ACC112 (cell line): ENCODE measurements around the gene MUC5B.
"Not testable (repeated sequence)": the region's sequence is repeated elsewhere in the genome, so short reads cannot be mapped to it uniquely, and the experiment has no call there.

ENCODE experiments used
- H2AFZ ChIP-seq: fragments of 200-600 bp; sonication (generic); one replicate; pipeline ENCODE4 v1.6.0; 2017; ENCODE audit warnings: antibody characterized with exemption, low read length; ENCODE audit not compliant: unreplicated experiment
- H3K27ac ChIP-seq: fragments of 200-600 bp; sonication (generic); 2 replicates; pipeline ENCODE4 v1.5.1; 2014; ENCODE audit warnings: low read depth, mild to moderate bottlenecking, antibody characterized with exemption, low read length, moderate library complexity
- H3K27me3 ChIP-seq: fragments of 200-600 bp; sonication (generic); 2 replicates; pipeline ENCODE4 v1.6.1; 2014; ENCODE audit warnings: mild to moderate bottlenecking, antibody characterized with exemption, low read length, moderate library complexity, mixed read lengths; ENCODE audit not compliant: insufficient read depth
- H3K36me3 ChIP-seq: fragments of 200-600 bp; sonication (generic); 2 replicates; pipeline ENCODE4 v1.6.1; 2016; ENCODE audit warnings: mild to moderate bottlenecking, antibody characterized with exemption, low read length, moderate library complexity, mixed read lengths; ENCODE audit not compliant: insufficient read depth
- H3K4me1 ChIP-seq: fragments of 200-600 bp; sonication (generic); one replicate; pipeline ENCODE4 v1.6.1; 2016; ENCODE audit warnings: low read length, mixed read lengths; ENCODE audit not compliant: insufficient read depth, unreplicated experiment, control insufficient read depth
- H3K4me3 ChIP-seq: fragments of 200-600 bp; sonication (generic); 2 replicates; pipeline ENCODE4 v1.5.1; 2014; ENCODE audit warnings: mild to moderate bottlenecking, low read depth, low read length
- H3K79me2 ChIP-seq: fragments of 200-600 bp; sonication (generic); one replicate; pipeline ENCODE4 v1.6.0; 2016; ENCODE audit warnings: low read length; ENCODE audit not compliant: control insufficient read depth, unreplicated experiment, insufficient read depth

Gene MUC5B

DNA sequence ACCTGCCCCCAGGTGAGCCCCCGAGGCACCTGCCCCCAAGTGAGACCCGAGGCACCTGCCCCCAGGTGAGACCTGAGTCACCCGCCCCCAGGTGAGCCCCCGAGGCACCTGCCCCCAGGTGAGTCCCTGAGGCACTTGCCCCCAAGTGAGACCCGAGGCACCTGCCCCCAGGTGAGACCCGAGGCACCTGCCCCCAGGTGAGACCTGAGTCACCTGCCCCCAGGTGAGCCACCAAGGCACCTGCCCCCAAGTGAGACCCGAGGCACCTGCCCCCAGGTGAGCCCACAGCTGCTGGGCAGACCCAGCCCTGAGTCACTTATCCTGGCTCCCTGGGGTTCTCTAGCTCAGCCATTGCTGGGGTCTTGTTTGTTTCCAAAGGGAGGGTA is 36.2 kb downstream of the MUC5B start:
- no peaks in the 10 kb centered on the region for H3K79me2 ChIP-seq
- H3K27ac ChIP-seq, result no peak overlapping the region
- no peaks in the 10 kb centered on the region for H3K36me3 ChIP-seq
- H3K4me3 ChIP-seq, result no peak overlapping the region
- peaks cover 5% of the 10 kb centered on the region for H3K4me1 ChIP-seq
- H2AFZ ChIP-seq, result no peak overlapping the region
- H3K27me3 ChIP-seq, result no peaks in the 10 kb centered on the region

DNA sequence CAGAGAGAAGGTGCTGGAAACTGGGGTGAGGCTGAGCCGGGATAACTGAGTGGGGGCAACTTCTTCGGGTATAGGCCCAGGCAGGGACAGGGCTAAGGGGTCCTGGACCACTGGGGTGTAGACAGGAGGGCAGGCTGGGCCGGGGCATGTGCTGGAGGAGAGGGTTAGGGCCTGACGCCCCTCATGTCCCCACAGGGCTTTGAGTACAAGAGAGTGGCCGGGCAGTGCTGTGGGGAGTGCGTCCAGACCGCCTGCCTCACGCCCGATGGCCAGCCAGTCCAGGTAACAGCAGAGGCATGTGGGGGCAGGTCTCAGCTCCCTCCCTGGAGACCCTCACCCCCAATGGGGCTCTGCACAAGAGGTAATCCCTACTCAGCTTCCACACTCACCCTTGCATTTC is 36.7 kb downstream of the MUC5B start:
- no peaks in the 10 kb centered on the region for H3K79me2 ChIP-seq
- peaks cover 5% of the 10 kb centered on the region for H3K4me1 ChIP-seq
- H3K36me3 ChIP-seq, result no peaks in the 10 kb centered on the region
- H3K4me3 ChIP-seq, result no peak overlapping the region
- no peak overlapping the region for H3K27ac ChIP-seq
- no peaks in the 10 kb centered on the region for H3K27me3 ChIP-seq
- H2AFZ ChIP-seq, result no peak overlapping the region

DNA sequence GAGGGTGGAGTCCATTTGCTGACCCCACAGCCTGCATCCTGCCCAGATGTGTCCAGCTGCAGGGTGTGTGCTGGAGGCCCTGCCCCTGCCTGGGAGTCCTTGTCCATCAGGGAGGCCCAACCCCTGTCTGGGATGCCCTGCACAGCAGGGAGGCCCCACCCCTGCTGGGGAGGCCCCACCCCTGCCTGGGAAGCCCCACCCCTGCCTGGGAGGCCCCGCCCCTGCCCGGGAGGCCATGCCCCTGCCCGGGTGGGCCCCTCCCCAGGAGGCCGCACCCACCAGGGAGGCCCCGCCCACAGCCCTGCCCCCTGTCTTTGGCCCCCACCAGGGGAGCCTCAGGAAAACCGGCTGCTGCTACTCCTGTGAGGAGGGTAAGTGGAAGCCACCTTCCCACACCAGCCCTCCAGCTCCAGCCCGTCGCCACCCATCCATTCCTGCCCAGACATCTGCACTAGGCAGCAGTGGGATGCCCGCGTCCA is 37.2 kb downstream of the MUC5B start:
- H3K4me1 ChIP-seq, result peaks cover 5% of the 10 kb centered on the region
- H3K4me3 ChIP-seq, result no peak overlapping the region
- H2AFZ ChIP-seq, result no peak overlapping the region
- no peaks in the 10 kb centered on the region for H3K27me3 ChIP-seq
- H3K36me3 ChIP-seq, result no peaks in the 10 kb centered on the region
- no peak overlapping the region for H3K27ac ChIP-seq
- H3K79me2 ChIP-seq, result no peaks in the 10 kb centered on the region

DNA sequence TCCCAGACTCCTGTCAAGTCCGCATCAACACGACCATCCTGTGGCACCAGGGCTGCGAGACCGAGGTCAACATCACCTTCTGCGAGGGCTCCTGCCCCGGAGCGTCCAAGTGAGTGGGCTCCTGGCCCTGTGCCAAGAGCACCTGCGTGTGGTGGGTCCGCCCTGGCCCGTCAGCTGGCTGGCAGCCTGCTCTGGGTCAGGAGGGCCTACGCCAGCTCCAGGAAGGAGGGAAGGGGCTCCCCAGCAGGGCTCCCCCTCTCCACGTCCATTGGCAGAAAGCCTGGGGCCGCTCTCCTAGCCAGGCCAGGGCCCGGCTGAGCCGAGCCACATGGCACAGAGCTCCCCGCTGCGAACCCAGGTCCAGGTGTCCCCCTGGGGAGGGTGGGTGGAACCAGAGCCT is 37.8 kb downstream of the MUC5B start:
- no peak overlapping the region for H3K4me3 ChIP-seq
- H3K27ac ChIP-seq, result no peak overlapping the region
- no peaks in the 10 kb centered on the region for H3K27me3 ChIP-seq
- H3K79me2 ChIP-seq, result no peaks in the 10 kb centered on the region
- peaks cover 5% of the 10 kb centered on the region for H3K4me1 ChIP-seq
- H3K36me3 ChIP-seq, result no peaks in the 10 kb centered on the region
- H2AFZ ChIP-seq, result no peak overlapping the region

DNA sequence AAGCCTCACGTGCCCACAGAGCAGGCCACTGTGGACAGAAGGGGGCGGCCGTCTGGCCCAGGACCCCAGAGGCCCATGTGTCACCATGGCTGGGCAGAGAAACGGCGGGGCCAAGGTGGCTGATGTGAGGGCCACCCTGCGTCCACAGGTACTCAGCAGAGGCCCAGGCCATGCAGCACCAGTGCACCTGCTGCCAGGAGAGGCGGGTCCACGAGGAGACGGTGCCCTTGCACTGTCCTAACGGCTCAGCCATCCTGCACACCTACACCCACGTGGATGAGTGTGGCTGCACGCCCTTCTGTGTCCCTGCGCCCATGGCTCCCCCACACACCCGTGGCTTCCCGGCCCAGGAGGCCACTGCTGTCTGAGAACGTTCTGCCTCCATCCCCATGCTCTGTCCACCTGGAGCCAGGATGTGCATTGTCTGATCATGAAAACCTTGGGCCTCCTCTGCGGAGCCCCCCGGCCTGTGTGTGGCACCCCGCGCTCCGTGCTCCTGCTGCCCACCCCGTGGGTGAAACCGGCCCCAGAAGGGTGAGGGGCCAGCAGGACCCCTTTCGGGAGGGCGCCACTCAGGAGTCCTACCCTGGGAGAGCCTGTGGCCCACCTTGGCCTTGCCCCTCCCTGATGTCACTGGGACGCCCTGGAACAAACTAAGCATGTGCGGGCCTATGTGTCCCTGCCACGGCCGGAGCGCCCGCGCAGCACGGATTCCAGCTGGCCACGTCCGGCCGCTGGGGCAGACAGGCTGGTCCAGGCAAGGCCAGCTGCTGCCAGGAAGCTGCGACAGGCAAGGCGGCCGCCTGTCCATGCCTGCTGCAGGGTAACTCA is 38.6 kb downstream of the MUC5B start:
- no peak overlapping the region for H3K27ac ChIP-seq
- no peaks in the 10 kb centered on the region for H3K36me3 ChIP-seq
- H2AFZ ChIP-seq, result no peak overlapping the region
- H3K79me2 ChIP-seq, result no peaks in the 10 kb centered on the region
- peaks cover 5% of the 10 kb centered on the region for H3K4me1 ChIP-seq
- H3K4me3 ChIP-seq, result no peak overlapping the region
- no peaks in the 10 kb centered on the region for H3K27me3 ChIP-seq

DNA sequence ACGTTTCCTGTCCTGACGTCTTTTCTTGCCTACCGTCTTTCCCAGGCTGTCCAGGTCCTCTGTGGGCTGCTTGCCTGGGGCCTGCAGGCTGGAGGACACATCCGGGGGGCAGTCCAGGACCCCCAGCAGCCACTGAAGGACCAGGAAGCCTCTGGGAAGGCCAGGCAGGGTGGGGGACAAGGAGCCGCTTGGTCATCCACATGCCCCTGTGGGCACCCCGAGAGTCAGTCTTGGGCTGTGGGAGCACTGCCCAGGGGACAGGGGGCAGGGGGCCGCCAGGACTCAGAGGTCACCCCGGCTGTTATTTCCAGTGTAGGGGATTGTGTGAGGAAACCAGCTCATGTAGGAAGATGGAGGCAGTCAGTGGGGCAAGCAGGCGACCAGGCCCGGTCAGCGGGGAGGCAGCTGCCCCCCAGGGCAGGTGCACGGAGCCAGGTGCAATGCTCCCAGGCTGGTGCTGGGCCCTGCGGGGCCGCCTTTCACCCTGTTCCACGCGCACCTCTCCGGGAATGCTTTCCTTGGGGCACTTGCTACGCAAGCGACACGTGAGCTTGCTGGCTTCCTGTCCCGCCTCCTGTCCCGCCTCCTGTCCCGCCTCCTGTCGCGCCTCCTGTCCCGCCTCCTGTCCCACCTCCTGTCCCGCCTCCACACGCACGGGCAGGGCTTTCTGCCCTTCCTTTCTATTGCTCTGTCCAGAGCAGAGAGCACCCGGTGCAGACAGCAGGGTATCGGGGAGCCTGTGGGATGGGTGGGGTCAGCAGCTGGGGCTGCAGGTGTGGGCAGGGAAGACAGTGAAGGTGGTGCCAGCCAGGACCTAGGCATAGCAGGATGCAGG is 39.5 kb downstream of the MUC5B start:
- Histone ChIP-seq H3K4me1 (peaks cover 5% of the 10 kb centered on the region), H3K79me2 (no peaks in the 10 kb centered on the region), H3K4me3 (peak overlapping the region; percentile 75), H3K36me3 (no peaks in the 10 kb centered on the region), H2AFZ (peak overlapping the region; percentile 30), H3K27ac (no peak overlapping the region), H3K27me3 (no peaks in the 10 kb centered on the region)

DNA sequence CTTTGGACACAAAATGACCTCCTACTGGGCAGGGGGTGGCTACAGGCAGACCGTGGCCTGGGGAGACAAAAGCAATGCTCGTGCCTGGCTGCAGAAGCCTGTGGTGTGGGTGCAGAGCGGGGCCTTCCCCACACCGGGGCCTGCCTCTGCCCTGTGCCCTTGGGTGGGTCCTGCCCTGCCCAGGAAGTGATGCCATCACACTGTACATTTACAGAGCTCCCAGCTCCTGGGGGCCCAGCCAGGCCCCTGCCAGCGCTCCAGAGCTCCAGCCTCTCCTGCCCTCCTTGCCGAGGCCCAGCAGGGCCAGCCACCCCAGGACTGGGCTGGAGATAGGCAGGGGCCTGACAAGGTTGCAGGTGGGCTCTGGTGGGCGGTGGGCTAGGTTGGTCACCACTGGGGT is 40.1 kb downstream of the MUC5B start:
- no peak overlapping the region for H2AFZ ChIP-seq
- H3K4me3 ChIP-seq, result peak overlapping the region; percentile 75
- peaks cover 5% of the 10 kb centered on the region for H3K4me1 ChIP-seq
- H3K79me2 ChIP-seq, result no peaks in the 10 kb centered on the region
- no peaks in the 10 kb centered on the region for H3K27me3 ChIP-seq
- no peaks in the 10 kb centered on the region for H3K36me3 ChIP-seq
- no peak overlapping the region for H3K27ac ChIP-seq

DNA sequence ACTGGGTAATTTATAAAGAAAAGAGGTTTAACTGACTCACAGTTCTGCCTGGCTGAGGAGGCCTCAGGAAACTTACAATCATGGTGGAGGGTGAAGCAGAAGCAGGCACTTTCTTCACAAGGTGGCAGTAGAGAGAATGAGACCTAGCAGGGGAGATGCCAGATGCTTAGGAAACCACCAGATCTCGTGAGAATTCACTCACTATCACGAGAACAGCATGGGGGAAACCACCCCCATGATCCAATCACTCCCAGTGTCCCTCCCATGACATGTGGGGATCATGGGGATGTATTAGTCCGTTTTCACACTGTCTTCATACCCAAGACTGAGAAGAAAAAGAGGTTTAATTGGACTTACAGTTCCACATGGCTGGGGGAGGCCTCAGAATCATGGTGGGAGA is 41.6 kb downstream of the MUC5B start:
- H3K4me3 ChIP-seq, H3K79me2 ChIP-seq, H3K4me1 ChIP-seq, H3K27ac ChIP-seq, H3K36me3 ChIP-seq, H3K27me3 ChIP-seq, H2AFZ ChIP-seq: not testable (repeated sequence)

DNA sequence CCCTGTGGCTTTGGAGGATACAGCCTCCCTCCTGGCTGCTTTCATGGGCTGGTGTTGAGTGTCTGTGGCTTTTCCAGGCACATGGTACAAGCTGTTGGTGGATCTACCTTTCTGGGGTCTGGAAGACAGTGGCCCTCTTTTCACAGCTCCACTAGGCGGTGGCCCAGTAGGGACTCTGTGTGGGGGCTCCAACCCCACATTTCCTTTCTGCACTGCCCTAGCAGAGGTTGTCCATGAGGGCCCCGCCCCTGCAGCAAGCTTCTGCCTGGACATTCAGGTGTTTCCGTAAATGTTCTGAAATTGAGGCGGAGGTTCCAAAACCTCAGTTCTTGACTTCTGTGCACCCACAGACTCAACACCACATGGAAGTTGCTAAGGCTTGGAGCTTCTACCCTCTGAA is 42.6 kb downstream of the MUC5B start:
- H3K4me3 ChIP-seq, H2AFZ ChIP-seq, H3K36me3 ChIP-seq, H3K79me2 ChIP-seq, H3K27me3 ChIP-seq, H3K4me1 ChIP-seq, H3K27ac ChIP-seq: not testable (repeated sequence)

DNA sequence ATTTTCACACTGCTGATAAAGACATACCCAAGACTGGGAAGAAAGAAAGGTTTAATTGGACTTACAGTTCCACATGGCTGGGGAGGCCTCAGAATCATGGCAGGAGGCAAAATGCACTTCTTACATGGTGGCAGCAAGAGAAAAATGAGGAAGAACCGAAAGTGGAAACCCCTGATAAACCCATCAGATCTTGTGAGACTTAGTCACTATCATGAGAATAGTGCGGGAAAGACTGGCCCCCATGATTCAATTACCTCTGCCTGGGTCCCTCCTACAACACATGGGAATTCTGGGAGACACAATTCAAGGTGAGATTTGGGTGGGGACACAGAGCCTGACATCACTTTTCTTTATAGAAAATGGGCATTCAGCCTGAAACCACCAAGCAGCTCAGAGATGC is 44.1 kb downstream of the MUC5B start:
- not testable (repeated sequence) for H3K27ac ChIP-seq, H3K4me3 ChIP-seq, H3K79me2 ChIP-seq, H3K4me1 ChIP-seq, H3K36me3 ChIP-seq, H2AFZ ChIP-seq, H3K27me3 ChIP-seq
